ENCODE results near the gene SPX. TPM values are rescaled to one million over a fixed set of nuclear protein-coding genes. Genes with fewer than 3 reads are reported as not detected.

The SPX gene
- 1.2 and 2.0 TPM in 2 replicates for total RNA-seq

GRCh38 chr12:21526053-21526452 lies at the start of gene SPX:
TSS of gene SPX (plus strand) at chr12:21526296. CDS start at chr12:21526473, 177 bp downstream.

GRCh38 chr12:21501258-21502163 lies 24.6 kb upstream of the SPX start, which contains the start of the genes GOLT1B and RECQL:
TSS of gene GOLT1B (plus strand) at chr12:21501789. CDS start at chr12:21501924, 135 bp downstream.
TSS of gene RECQL (minus strand) at chr12:21501635. CDS start at chr12:21499570, 2,065 bp downstream.

Other genes with a start within 250 kb of the SPX start
- gene SLCO1A2, start 191.4 kb upstream of the SPX start, total RNA-seq, result not detected in 2 replicates
- 0.10 TPM in 1 of 2 replicates, not detected in the other for gene IAPP, start 153.4 kb upstream of the SPX start, total RNA-seq
- 10.7 and 16.0 TPM in 2 replicates for gene PYROXD1, start 88.6 kb upstream of the SPX start, total RNA-seq
- 66.1 and 80.0 TPM in 2 replicates for gene RECQL, start 24.7 kb upstream of the SPX start, total RNA-seq
- 54.5 and 72.9 TPM in 2 replicates for gene GOLT1B, start 24.5 kb upstream of the SPX start, total RNA-seq
- gene GYS2, start 78.6 kb downstream of the SPX start, total RNA-seq, result 0.03 TPM in 1 of 2 replicates, not detected in the other
- gene LDHB, start 131.5 kb downstream of the SPX start, total RNA-seq, result 471 and 492 TPM in 2 replicates
- 9.1 and 16.6 TPM in 2 replicates for gene KCNJ8, start 248.4 kb downstream of the SPX start, total RNA-seq

Measured in smooth muscle cell of the pulmonary artery (primary cell).